ENCODE data around the gene ADGRB3.

The ADGRB3 gene

GRCh38 chr6:69390125-69390524, 755.0 kb downstream of the ADGRB3 start:
- DNase-seq: no peak
- Histone ChIP-seq H3K27ac (no peak overlapping the region), H3K9me3 (ENCODE audit: severe bottlenecking) (no peaks in the 10 kb centered on the region), H3K4me3 (ENCODE audit: low read depth, low read length) (no peak overlapping the region), H3K27me3 (ENCODE audit: insufficient read depth, low read depth, severe bottlenecking) (no peaks in the 10 kb centered on the region), H3K36me3 (peaks cover 4% of the 10 kb centered on the region; the same call in 1 of the 2 replicates)
- TF ChIP-seq CTCF (IDR thresholded peaks at IDR 0.05; ENCODE audit: low read depth, low read length): no peak

GRCh38 chr6:69391106-69391505, 756.0 kb downstream of the ADGRB3 start:
- no peak overlapping the region for H3K4me3 ChIP-seq (ENCODE audit: low read depth, low read length)
- H3K36me3 ChIP-seq: peaks cover 4% of the 10 kb centered on the region; the same call in 1 of the 2 replicates
- DNase-seq: no peak
- TF ChIP-seq CTCF (IDR thresholded peaks at IDR 0.05; ENCODE audit: low read depth, low read length): no peak
- H3K27me3 ChIP-seq (ENCODE audit: insufficient read depth, low read depth, severe bottlenecking): no peaks in the 10 kb centered on the region
- H3K27ac ChIP-seq: no peak overlapping the region
- no peaks in the 10 kb centered on the region for H3K9me3 ChIP-seq (ENCODE audit: severe bottlenecking)

GRCh38 chr6:69392745-69393144, 757.7 kb downstream of the ADGRB3 start:
- no peaks in the 10 kb centered on the region for H3K9me3 ChIP-seq (ENCODE audit: severe bottlenecking)
- no peak for TF ChIP-seq CTCF (IDR thresholded peaks at IDR 0.05; ENCODE audit: low read depth, low read length)
- H3K27ac ChIP-seq: no peak overlapping the region
- no peak for DNase-seq
- no peak overlapping the region for H3K4me3 ChIP-seq (ENCODE audit: low read depth, low read length)
- no peaks in the 10 kb centered on the region for H3K27me3 ChIP-seq (ENCODE audit: insufficient read depth, low read depth, severe bottlenecking)
- H3K36me3 ChIP-seq: peaks cover 4% of the 10 kb centered on the region; the same call in 1 of the 2 replicates

GRCh38 chr6:69398311-69398710, 763.2 kb downstream of the ADGRB3 start:
- Histone ChIP-seq H3K4me3 (ENCODE audit: low read depth, low read length) (no peak overlapping the region), H3K27ac (no peak overlapping the region), H3K36me3 (no peaks in the 10 kb centered on the region), H3K9me3 (ENCODE audit: severe bottlenecking) (no peaks in the 10 kb centered on the region), H3K27me3 (ENCODE audit: insufficient read depth, low read depth, severe bottlenecking) (no peaks in the 10 kb centered on the region)
- no peak for DNase-seq
- no peak for TF ChIP-seq CTCF (IDR thresholded peaks at IDR 0.05; ENCODE audit: low read depth, low read length)

- no peak for TF ChIP-seq CTCF (IDR thresholded peaks at IDR 0.05; ENCODE audit: low read depth, low read length)
- Histone ChIP-seq H3K4me3 (ENCODE audit: low read depth, low read length) (no peak overlapping the region), H3K27ac (no peak overlapping the region), H3K36me3 (no peaks in the 10 kb centered on the region), H3K9me3 (ENCODE audit: severe bottlenecking) (no peaks in the 10 kb centered on the region), H3K27me3 (ENCODE audit: insufficient read depth, low read depth, severe bottlenecking) (no peaks in the 10 kb centered on the region)
- DNase-seq: no peak
These were observed 763.6 kb downstream of the ADGRB3 start for GRCh38 chr6:69398729-69399128.

GRCh38 chr6:69408886-69409285, 773.8 kb downstream of the ADGRB3 start:
- no peak overlapping the region for H3K4me3 ChIP-seq (ENCODE audit: low read depth, low read length)
- no peaks in the 10 kb centered on the region for H3K27me3 ChIP-seq (ENCODE audit: insufficient read depth, low read depth, severe bottlenecking)

More at GRCh38 chr6:69408886-69409285, 773.8 kb downstream of the ADGRB3 start:
- no peak for TF ChIP-seq CTCF (IDR thresholded peaks at IDR 0.05; ENCODE audit: low read depth, low read length)
- DNase-seq: peak; percentile 8
- Histone ChIP-seq H3K36me3 (no peaks in the 10 kb centered on the region), H3K27ac (no peak overlapping the region), H3K9me3 (ENCODE audit: severe bottlenecking) (peaks cover 4% of the 10 kb centered on the region)
